22Rv1 (cell line): ENCODE measurements around the gene SULF2.
A peak's percentile ranks its signal among the peaks of the same experiment; 100 is the strongest.

Source experiments
- H3K27ac ChIP-seq: fragments of 450-650 bp; 2 replicates; pipeline ENCODE4 v1.5.1; 2017
- CTCF ChIP-seq: fragments of 450-650 bp; IDR thresholded peaks from 2 replicates; pipeline ENCODE4 v1.5.1; 2017; ENCODE audit warnings: mild to moderate bottlenecking
- ZFX ChIP-seq: fragments of 450-650 bp; IDR thresholded peaks from 2 replicates; pipeline ENCODE4 v1.6.1; 2017; ENCODE audit warnings: antibody characterized with exemption, borderline replicate concordance

SULF2 gene

GRCh38 chr20:47664068-47664437 is 121.2 kb downstream of the SULF2 start:
- no peak for TF ChIP-seq ZFX
- peak; percentile 70 for TF ChIP-seq CTCF
- H3K27ac ChIP-seq = no peak overlapping the region

- no peak overlapping the region for H3K27ac ChIP-seq
Observed at GRCh38 chr20:47663354-47664067, 121.8 kb downstream of the SULF2 start.

DNA sequence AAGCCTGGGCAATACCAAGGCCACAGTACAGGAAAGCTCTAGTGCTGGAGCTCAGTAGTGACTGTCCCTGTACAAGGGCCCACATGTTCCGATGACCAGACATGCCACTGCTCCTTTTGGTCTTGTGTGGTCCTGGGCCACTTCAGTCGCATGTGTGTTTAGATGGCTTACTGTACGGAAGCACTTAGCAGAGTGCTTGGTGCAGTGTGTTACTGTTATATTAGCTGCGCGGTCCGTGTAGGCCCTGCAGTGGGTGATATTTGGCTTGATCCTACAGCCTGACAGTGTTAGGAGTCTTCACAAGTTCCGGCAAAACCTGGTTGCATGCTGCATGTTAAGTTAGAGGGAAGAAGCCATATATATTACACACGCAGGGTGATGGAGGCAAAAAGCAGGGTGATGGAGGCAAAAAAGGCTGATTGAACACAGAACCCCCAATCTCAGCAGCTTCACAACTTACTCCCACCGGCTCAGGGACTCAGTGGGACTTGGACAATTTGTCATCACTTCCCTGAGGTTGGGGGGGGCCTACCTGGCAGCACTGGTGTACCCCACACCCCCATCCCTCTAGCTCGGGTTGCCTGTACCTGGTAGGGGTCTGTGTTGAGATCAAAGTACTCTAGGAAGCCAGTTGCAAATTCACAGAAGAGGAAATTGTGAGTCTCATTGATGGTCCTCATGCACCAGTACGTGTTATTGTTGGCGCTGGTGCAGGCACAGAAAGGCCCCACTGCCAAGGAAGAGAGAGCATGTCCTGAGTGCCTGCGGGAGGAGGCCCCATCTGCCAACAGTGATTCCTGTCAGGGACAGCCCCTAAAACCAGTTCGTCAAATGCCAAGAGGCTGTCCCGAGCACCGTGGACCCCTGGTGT is 122.6 kb downstream of the SULF2 start:
- no peak for TF ChIP-seq ZFX
- H3K27ac ChIP-seq = no peak overlapping the region

More at GRCh38 chr20:47663354-47664067, 121.8 kb downstream of the SULF2 start:
- peak; percentile 97 for TF ChIP-seq CTCF
- no peak for TF ChIP-seq ZFX

DNA sequence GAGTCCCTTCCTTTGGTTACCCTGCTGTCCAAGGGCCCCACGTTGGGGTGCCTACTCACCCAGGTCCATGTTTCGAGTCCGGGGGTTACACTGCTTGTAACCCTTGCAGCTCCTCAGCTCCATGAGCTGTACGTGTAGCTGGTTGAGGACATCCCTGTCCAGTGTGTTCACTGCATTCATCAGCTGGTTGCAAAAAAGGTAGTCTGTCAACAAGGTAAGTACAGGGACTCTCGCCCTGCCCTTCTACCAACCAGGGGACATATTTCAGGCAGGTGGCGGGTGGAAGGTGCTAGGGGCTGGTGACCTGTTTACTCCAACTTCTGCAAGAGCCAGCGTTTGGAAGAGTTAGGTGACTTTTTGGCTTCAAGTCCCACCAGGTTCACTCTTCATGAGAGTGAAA is 123.6 kb downstream of the SULF2 start:
- no peak for TF ChIP-seq CTCF
- no peak for TF ChIP-seq ZFX

GRCh38 chr20:47660983-47661700 is 124.1 kb downstream of the SULF2 start:
- H3K27ac ChIP-seq = no peak overlapping the region
- TF ChIP-seq CTCF = no peak
- no peak for TF ChIP-seq ZFX

More for the DNA sequence above, 123.6 kb downstream of the SULF2 start:
- no peak overlapping the region for H3K27ac ChIP-seq

- TF ChIP-seq CTCF (no peak), ZFX (no peak)
- H3K27ac ChIP-seq = no peak overlapping the region
Observed at GRCh38 chr20:47660602-47660905, 124.7 kb downstream of the SULF2 start.

- H3K27ac ChIP-seq = no peak overlapping the region
- TF ChIP-seq CTCF = no peak
- no peak for TF ChIP-seq ZFX
Observed at GRCh38 chr20:47659904-47660601, 125.2 kb downstream of the SULF2 start.
